PC-3 (cell line): ENCODE measurements around the gene TCF12.

Experiments
- EZH2phosphoT487 ChIP-seq: fragments of 300-600 bp; sonication (generic); IDR thresholded peaks from 2 replicates; pipeline ENCODE4 v1.6.1; 2018; ENCODE audit warnings: mild to moderate bottlenecking, antibody characterized with exemption, low read length, borderline replicate concordance
- TF ChIP-seq, protein P1 (sequence below): fragments of 300-600 bp; sonication (generic); conservative IDR thresholded peaks from 2 replicates; pipeline ENCODE4 v1.5.1; 2017; ENCODE audit warnings: antibody characterized with exemption, low read depth, mild to moderate bottlenecking, low read length

DNA sequence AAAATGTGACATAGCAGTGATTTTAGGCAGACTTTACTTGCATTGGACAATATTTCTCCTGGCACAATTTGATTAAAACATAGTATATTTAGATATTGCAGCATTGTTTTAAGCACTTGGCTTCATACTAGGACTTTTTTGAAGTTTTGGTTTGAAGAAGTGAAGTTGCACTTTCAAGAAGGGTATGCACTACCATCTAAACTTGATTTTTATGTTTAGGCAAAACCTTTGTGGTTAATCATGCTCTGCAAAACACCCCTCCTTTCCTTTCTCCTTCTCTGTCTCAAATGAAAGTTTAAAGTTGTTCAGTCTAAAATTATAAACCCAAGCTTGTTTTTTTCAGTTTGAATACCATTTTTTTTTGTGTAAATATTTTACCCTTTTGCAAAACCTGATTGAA lies 173.8 kb downstream of the TCF12 start:
- TF ChIP-seq EZH2phosphoT487, result no peak
- TF ChIP-seq, protein P1, sequence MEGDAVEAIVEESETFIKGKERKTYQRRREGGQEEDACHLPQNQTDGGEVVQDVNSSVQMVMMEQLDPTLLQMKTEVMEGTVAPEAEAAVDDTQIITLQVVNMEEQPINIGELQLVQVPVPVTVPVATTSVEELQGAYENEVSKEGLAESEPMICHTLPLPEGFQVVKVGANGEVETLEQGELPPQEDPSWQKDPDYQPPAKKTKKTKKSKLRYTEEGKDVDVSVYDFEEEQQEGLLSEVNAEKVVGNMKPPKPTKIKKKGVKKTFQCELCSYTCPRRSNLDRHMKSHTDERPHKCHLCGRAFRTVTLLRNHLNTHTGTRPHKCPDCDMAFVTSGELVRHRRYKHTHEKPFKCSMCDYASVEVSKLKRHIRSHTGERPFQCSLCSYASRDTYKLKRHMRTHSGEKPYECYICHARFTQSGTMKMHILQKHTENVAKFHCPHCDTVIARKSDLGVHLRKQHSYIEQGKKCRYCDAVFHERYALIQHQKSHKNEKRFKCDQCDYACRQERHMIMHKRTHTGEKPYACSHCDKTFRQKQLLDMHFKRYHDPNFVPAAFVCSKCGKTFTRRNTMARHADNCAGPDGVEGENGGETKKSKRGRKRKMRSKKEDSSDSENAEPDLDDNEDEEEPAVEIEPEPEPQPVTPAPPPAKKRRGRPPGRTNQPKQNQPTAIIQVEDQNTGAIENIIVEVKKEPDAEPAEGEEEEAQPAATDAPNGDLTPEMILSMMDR, result no peak
